NCI-H1417 (cell line): ENCODE results near the gene PKM.

Source experiments
- DNase-seq, 3 experiments: peaks; one replicate each; lab custom pipeline; 2025; lab: John Stamatoyannopoulos, UW

PKM gene

GRCh38 chr15:72235298-72235697 lies 4.3 kb upstream of the PKM start:
- no peak for DNase-seq

- no peak for DNase-seq
These were observed 2.8 kb upstream of the PKM start for GRCh38 chr15:72233769-72234168.

GRCh38 chr15:72231833-72232478 lies 966 bp upstream of the PKM start:
- peak in 2 of 3 experiments; percentile 54 to 94 for DNase-seq

GRCh38 chr15:72230197-72231065 lies 559 bp downstream of the PKM start:
- peak; percentile 70 to 95 (median 92) for DNase-seq

- no peak for DNase-seq
These were observed 1.1 kb downstream of the PKM start for GRCh38 chr15:72229947-72230196.

GRCh38 chr15:72229076-72229946 lies 1.7 kb downstream of the PKM start:
- peak in 2 of 3 experiments; percentile 19 to 58 for DNase-seq

- DNase-seq, result no peak
These were observed 3.3 kb downstream of the PKM start for GRCh38 chr15:72227720-72228119.

GRCh38 chr15:72227192-72227586 lies 3.8 kb downstream of the PKM start:
- no peak for DNase-seq

- DNase-seq, result no peak
These were observed 7.7 kb downstream of the PKM start for GRCh38 chr15:72223278-72223677.

GRCh38 chr15:72222393-72222792 lies 8.6 kb downstream of the PKM start:
- DNase-seq, result no peak

GRCh38 chr15:72220687-72221086 lies 10.3 kb downstream of the PKM start:
- DNase-seq, result no peak

GRCh38 chr15:72217216-72217615 lies 13.8 kb downstream of the PKM start:
- DNase-seq, result no peak

GRCh38 chr15:72216079-72216478 lies 14.9 kb downstream of the PKM start:
- DNase-seq, result no peak

GRCh38 chr15:72207558-72208085 lies 23.4 kb downstream of the PKM start:
- DNase-seq, result no peak

- no peak for DNase-seq
These were observed 24.4 kb downstream of the PKM start for GRCh38 chr15:72206677-72207000.

- no peak for DNase-seq
These were observed 24.9 kb downstream of the PKM start for GRCh38 chr15:72205896-72206676.

GRCh38 chr15:72205273-72205672 lies 25.7 kb downstream of the PKM start:
- DNase-seq, result no peak

- peak in 1 of 3 experiments; percentile 20 for DNase-seq
These were observed 27.5 kb downstream of the PKM start for GRCh38 chr15:72203507-72203837.

GRCh38 chr15:72202801-72203506 lies 28.0 kb downstream of the PKM start:
- no peak for DNase-seq

- DNase-seq, result no peak
These were observed 28.7 kb downstream of the PKM start for GRCh38 chr15:72202302-72202701.

- DNase-seq, result no peak
These were observed 29.5 kb downstream of the PKM start for GRCh38 chr15:72201391-72201921.
